ENCODE results near the gene ISOC1. TPM values are rescaled to one million over a fixed set of nuclear protein-coding genes. Genes with fewer than 3 reads are reported as not detected.

Gene ISOC1
- total RNA-seq, 1 experiment from 2014 or later, result 24.9 TPM

GRCh38 chr5:129073111-129073510, 21.4 kb upstream of the ISOC1 start:
- H3K4me3 Mint-ChIP-seq, result no peak overlapping the region
- ATAC-seq, result no peak
- POLR2A ChIA-PET, result no interaction called here
- no peaks in the 10 kb centered on the region for H3K4me1 Mint-ChIP-seq
- DNase-seq (ENCODE audit: low spot score), result no peak
- no peak for TF ChIP-seq E2F4 (CRISPR knock-in tag; IDR thresholded peaks at IDR 0.05; ENCODE audit: borderline replicate concordance, low read depth)
- TF ChIP-seq HMGA2 (CRISPR knock-in tag; IDR thresholded peaks at IDR 0.05), result no peak
- TF ChIP-seq CBFB (CRISPR knock-in tag; IDR thresholded peaks at IDR 0.05; ENCODE audit: low read depth), result no peak
- TF ChIP-seq CTCF (IDR thresholded peaks at IDR 0.05), result no peak
- CTCF ChIA-PET, result interaction anchor here (0.9 kb wide), 1 partner anchor 21 kb away, joined by 3 read pairs; the partner anchor contains the start of gene ISOC1
- H3K27me3 Mint-ChIP-seq (ENCODE audit: low read depth), result no peaks in the 10 kb centered on the region
- H3K36me3 Mint-ChIP-seq, result no peaks in the 10 kb centered on the region
- H3K9me3 Mint-ChIP-seq, result no peaks in the 10 kb centered on the region
- H3K27ac Mint-ChIP-seq, result no peak overlapping the region

- Mint-ChIP-seq H3K4me3 (no peak overlapping the region), H3K4me1 (no peaks in the 10 kb centered on the region), H3K27me3 (ENCODE audit: low read depth) (no peaks in the 10 kb centered on the region), H3K36me3 (no peaks in the 10 kb centered on the region), H3K9me3 (no peaks in the 10 kb centered on the region), H3K27ac (no peak overlapping the region)
- ATAC-seq (no peak), DNase-seq (ENCODE audit: low spot score) (no peak)
- ChIA-PET POLR2A (no interaction called here), CTCF (interaction anchor here (0.9 kb wide), 1 partner anchor 169 kb away, joined by 3 read pairs; no protein-coding TSS in a partner anchor)
- TF ChIP-seq, protein P1, sequence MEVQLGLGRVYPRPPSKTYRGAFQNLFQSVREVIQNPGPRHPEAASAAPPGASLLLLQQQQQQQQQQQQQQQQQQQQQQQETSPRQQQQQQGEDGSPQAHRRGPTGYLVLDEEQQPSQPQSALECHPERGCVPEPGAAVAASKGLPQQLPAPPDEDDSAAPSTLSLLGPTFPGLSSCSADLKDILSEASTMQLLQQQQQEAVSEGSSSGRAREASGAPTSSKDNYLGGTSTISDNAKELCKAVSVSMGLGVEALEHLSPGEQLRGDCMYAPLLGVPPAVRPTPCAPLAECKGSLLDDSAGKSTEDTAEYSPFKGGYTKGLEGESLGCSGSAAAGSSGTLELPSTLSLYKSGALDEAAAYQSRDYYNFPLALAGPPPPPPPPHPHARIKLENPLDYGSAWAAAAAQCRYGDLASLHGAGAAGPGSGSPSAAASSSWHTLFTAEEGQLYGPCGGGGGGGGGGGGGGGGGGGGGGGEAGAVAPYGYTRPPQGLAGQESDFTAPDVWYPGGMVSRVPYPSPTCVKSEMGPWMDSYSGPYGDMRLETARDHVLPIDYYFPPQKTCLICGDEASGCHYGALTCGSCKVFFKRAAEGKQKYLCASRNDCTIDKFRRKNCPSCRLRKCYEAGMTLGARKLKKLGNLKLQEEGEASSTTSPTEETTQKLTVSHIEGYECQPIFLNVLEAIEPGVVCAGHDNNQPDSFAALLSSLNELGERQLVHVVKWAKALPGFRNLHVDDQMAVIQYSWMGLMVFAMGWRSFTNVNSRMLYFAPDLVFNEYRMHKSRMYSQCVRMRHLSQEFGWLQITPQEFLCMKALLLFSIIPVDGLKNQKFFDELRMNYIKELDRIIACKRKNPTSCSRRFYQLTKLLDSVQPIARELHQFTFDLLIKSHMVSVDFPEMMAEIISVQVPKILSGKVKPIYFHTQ (CRISPR knock-in tag; IDR thresholded peaks at IDR 0.05), result no peak
- TF ChIP-seq GRHL2 (CRISPR knock-in tag; IDR thresholded peaks at IDR 0.05; ENCODE audit: insufficient replicate concordance, severe bottlenecking) (no peak), ZNF416 (CRISPR knock-in tag; IDR thresholded peaks at IDR 0.05) (no peak), ZNF532 (CRISPR knock-in tag; IDR thresholded peaks at IDR 0.05; ENCODE audit: borderline replicate concordance) (no peak), PRDM15 (CRISPR knock-in tag; IDR thresholded peaks at IDR 0.05) (no peak), ZNF317 (CRISPR knock-in tag; IDR thresholded peaks at IDR 0.05; ENCODE audit: borderline replicate concordance, low read depth) (no peak), MYBL2 (CRISPR knock-in tag; IDR thresholded peaks at IDR 0.05) (no peak), ZBTB21 (CRISPR knock-in tag; IDR thresholded peaks at IDR 0.05; ENCODE audit: borderline replicate concordance) (no peak), ATF2 (CRISPR knock-in tag; IDR thresholded peaks at IDR 0.05; ENCODE audit: borderline replicate concordance, low read depth) (no peak)
- TF ChIP-seq, protein P2, sequence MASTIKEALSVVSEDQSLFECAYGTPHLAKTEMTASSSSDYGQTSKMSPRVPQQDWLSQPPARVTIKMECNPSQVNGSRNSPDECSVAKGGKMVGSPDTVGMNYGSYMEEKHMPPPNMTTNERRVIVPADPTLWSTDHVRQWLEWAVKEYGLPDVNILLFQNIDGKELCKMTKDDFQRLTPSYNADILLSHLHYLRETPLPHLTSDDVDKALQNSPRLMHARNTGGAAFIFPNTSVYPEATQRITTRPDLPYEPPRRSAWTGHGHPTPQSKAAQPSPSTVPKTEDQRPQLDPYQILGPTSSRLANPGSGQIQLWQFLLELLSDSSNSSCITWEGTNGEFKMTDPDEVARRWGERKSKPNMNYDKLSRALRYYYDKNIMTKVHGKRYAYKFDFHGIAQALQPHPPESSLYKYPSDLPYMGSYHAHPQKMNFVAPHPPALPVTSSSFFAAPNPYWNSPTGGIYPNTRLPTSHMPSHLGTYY (CRISPR knock-in tag; IDR thresholded peaks at IDR 0.05), result no peak
- TF ChIP-seq, protein P3, sequence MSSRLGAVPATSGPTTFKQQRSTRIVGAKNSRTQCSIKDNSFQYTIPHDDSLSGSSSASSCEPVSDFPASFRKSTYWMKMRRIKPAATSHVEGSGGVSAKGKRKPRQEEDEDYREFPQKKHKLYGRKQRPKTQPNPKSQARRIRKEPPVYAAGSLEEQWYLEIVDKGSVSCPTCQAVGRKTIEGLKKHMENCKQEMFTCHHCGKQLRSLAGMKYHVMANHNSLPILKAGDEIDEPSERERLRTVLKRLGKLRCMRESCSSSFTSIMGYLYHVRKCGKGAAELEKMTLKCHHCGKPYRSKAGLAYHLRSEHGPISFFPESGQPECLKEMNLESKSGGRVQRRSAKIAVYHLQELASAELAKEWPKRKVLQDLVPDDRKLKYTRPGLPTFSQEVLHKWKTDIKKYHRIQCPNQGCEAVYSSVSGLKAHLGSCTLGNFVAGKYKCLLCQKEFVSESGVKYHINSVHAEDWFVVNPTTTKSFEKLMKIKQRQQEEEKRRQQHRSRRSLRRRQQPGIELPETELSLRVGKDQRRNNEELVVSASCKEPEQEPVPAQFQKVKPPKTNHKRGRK (CRISPR knock-in tag; IDR thresholded peaks at IDR 0.05; ENCODE audit: borderline replicate concordance), result no peak
Observed at GRCh38 chr5:129074903-129075302, 19.6 kb upstream of the ISOC1 start.
